ENCODE results near the gene LMX1A. TPM values are rescaled to one million over a fixed set of nuclear protein-coding genes. Genes with fewer than 3 reads are reported as not detected.

LMX1A gene
- total RNA-seq, 1 donor from 2014 or later, result not detected

GRCh38 chr1:165224504-165224903, 132.0 kb downstream of the LMX1A start:
- Histone ChIP-seq H3K27me3 (no peaks in the 10 kb centered on the region), H3K36me3 (no peaks in the 10 kb centered on the region), H3K4me1 (no peaks in the 10 kb centered on the region), H3K9me3 (no peaks in the 10 kb centered on the region), H3K27ac (no peak overlapping the region), H3K4me3 (no peak overlapping the region)
- TF ChIP-seq POLR2AphosphoS5 (IDR thresholded peaks at IDR 0.05; ENCODE audit: insufficient read depth in 1 of 2, low read depth in 1 of 2) (no peak), POLR2A (IDR thresholded peaks at IDR 0.05) (no peak), CTCF (IDR thresholded peaks at IDR 0.05) (no peak)
- intact Hi-C loops (cut with DNase I), result no loop called here
- DNase-seq (ENCODE audit: extremely low spot score in 2 of 2), result no peak

- DNase-seq (ENCODE audit: extremely low spot score in 2 of 2), result no peak
- no peaks in the 10 kb centered on the region for H3K9me3 ChIP-seq
- no peaks in the 10 kb centered on the region for H3K4me1 ChIP-seq
- H3K27ac ChIP-seq, result no peak overlapping the region
- no peaks in the 10 kb centered on the region for H3K27me3 ChIP-seq
- H3K36me3 ChIP-seq, result no peaks in the 10 kb centered on the region
- intact Hi-C loops (cut with DNase I), result no loop called here
- TF ChIP-seq CTCF (IDR thresholded peaks at IDR 0.05), result no peak
- no peak for TF ChIP-seq POLR2A (IDR thresholded peaks at IDR 0.05)
- TF ChIP-seq POLR2AphosphoS5 (IDR thresholded peaks at IDR 0.05; ENCODE audit: insufficient read depth in 1 of 2, low read depth in 1 of 2), result no peak
- no peak overlapping the region for H3K4me3 ChIP-seq
Observed at GRCh38 chr1:165222580-165222979, 133.9 kb downstream of the LMX1A start.

GRCh38 chr1:165218731-165219130, 137.8 kb downstream of the LMX1A start:
- no peaks in the 10 kb centered on the region for H3K9me3 ChIP-seq
- TF ChIP-seq POLR2A (IDR thresholded peaks at IDR 0.05) (no peak), POLR2AphosphoS5 (IDR thresholded peaks at IDR 0.05; ENCODE audit: insufficient read depth in 1 of 2, low read depth in 1 of 2) (no peak), CTCF (IDR thresholded peaks at IDR 0.05) (no peak)
- no peak overlapping the region for H3K27ac ChIP-seq
- no peaks in the 10 kb centered on the region for H3K4me1 ChIP-seq
- intact Hi-C loops (cut with DNase I), result no loop called here
- no peak overlapping the region for H3K4me3 ChIP-seq
- H3K27me3 ChIP-seq, result no peaks in the 10 kb centered on the region
- H3K36me3 ChIP-seq, result no peaks in the 10 kb centered on the region
- no peak for DNase-seq (ENCODE audit: extremely low spot score in 2 of 2)

- no peak for TF ChIP-seq POLR2A (IDR thresholded peaks at IDR 0.05)
- TF ChIP-seq CTCF (IDR thresholded peaks at IDR 0.05), result no peak
- TF ChIP-seq POLR2AphosphoS5 (IDR thresholded peaks at IDR 0.05; ENCODE audit: insufficient read depth in 1 of 2, low read depth in 1 of 2), result no peak
- intact Hi-C loops (cut with DNase I), result no loop called here
- DNase-seq (ENCODE audit: extremely low spot score in 2 of 2), result no peak
- no peaks in the 10 kb centered on the region for H3K4me1 ChIP-seq
- no peaks in the 10 kb centered on the region for H3K36me3 ChIP-seq
- H3K4me3 ChIP-seq, result no peak overlapping the region
- no peaks in the 10 kb centered on the region for H3K27me3 ChIP-seq
- H3K9me3 ChIP-seq, result no peaks in the 10 kb centered on the region
- no peak overlapping the region for H3K27ac ChIP-seq
Observed at GRCh38 chr1:165217958-165218357, 138.6 kb downstream of the LMX1A start.

GRCh38 chr1:165216254-165216653, 140.3 kb downstream of the LMX1A start:
- no peaks in the 10 kb centered on the region for H3K27me3 ChIP-seq
- no peaks in the 10 kb centered on the region for H3K9me3 ChIP-seq
- no peak overlapping the region for H3K4me3 ChIP-seq
- no peak overlapping the region for H3K27ac ChIP-seq
- TF ChIP-seq POLR2AphosphoS5 (IDR thresholded peaks at IDR 0.05; ENCODE audit: insufficient read depth in 1 of 2, low read depth in 1 of 2), result no peak
- TF ChIP-seq CTCF (IDR thresholded peaks at IDR 0.05), result no peak
- no peak for TF ChIP-seq POLR2A (IDR thresholded peaks at IDR 0.05)
- intact Hi-C loops (cut with DNase I), result no loop called here
- no peaks in the 10 kb centered on the region for H3K4me1 ChIP-seq
- DNase-seq (ENCODE audit: extremely low spot score in 2 of 2), result no peak
- H3K36me3 ChIP-seq, result no peaks in the 10 kb centered on the region
